Measurements from ENCODE around the gene CSE1L.
"Not testable (repeated sequence)": the region's sequence is repeated elsewhere in the genome, so short reads cannot be mapped to it uniquely, and the experiment has no call there.

The CSE1L gene

GRCh38 chr20:49132995-49133478 is 86.9 kb downstream of the CSE1L start:
- DNase-seq (ENCODE audit: low spot score), result peak; percentile 84

GRCh38 chr20:49133571-49133970 is 87.5 kb downstream of the CSE1L start:
- DNase-seq (ENCODE audit: low spot score), result no peak

GRCh38 chr20:49134797-49135196 is 88.7 kb downstream of the CSE1L start:
- not testable (repeated sequence) for DNase-seq (ENCODE audit: low spot score)

- no peak for DNase-seq (ENCODE audit: low spot score)
Observed at GRCh38 chr20:49136817-49137571, 90.9 kb downstream of the CSE1L start.

- no peak for DNase-seq (ENCODE audit: low spot score)
Observed at GRCh38 chr20:49138431-49138830, 92.3 kb downstream of the CSE1L start.

- no peak for DNase-seq (ENCODE audit: low spot score)
Observed at GRCh38 chr20:49140411-49140810, 94.3 kb downstream of the CSE1L start.

GRCh38 chr20:49140834-49141233 is 94.7 kb downstream of the CSE1L start:
- no peak for DNase-seq (ENCODE audit: low spot score)

Measured in RKO (cell line).